ENCODE data around the gene NOP9. TPM values are rescaled to one million over a fixed set of nuclear protein-coding genes. Genes with fewer than 3 reads are reported as not detected.

Gene NOP9
- total and polyA plus RNA-seq, 2 donors: 7.9 to 14.9 TPM

- H3K36me3 ChIP-seq (ENCODE audit: control insufficient read depth in 2 of 2, insufficient read depth in 2 of 2, low read length in 1 of 2): no peaks in the 10 kb centered on the region
- H3K4me1 ChIP-seq (ENCODE audit: control insufficient read depth in 2 of 2, insufficient read depth in 2 of 2, low read length in 2 of 2): peaks cover 0 to 26% of the 10 kb centered on the region in 2 donors
- H3K9me3 ChIP-seq (ENCODE audit: control insufficient read depth in 2 of 2, insufficient read depth in 1 of 2, low read length in 1 of 2): no peaks in the 10 kb centered on the region
- no peak overlapping the region for H3K27ac ChIP-seq (ENCODE audit: low read depth in 1 of 2, low read length in 1 of 2)
- no peaks in the 10 kb centered on the region for H3K27me3 ChIP-seq (ENCODE audit: control insufficient read depth in 2 of 2, insufficient read depth in 1 of 2, low read length in 1 of 2)
- H3K4me3 ChIP-seq (ENCODE audit: low read length in 2 of 2): no peak overlapping the region
- WGBS: 68% methylated on average over 11 of the region's 11 CpGs
- no peak for DNase-seq (ENCODE audit: low read depth in 6 of 9, low spot score in 9 of 9)
Measured at GRCh38 chr14:24277606-24278321, 21.9 kb upstream of the NOP9 start.

GRCh38 chr14:24278424-24278823, 21.2 kb upstream of the NOP9 start:
- no peak overlapping the region for H3K4me3 ChIP-seq (ENCODE audit: low read length in 2 of 2)
- no peak overlapping the region for H3K27ac ChIP-seq (ENCODE audit: low read depth in 1 of 2, low read length in 1 of 2)

GRCh38 chr14:24279301-24280186, 20.1 kb upstream of the NOP9 start:
- H3K4me3 ChIP-seq (ENCODE audit: low read length in 2 of 2): no peak overlapping the region
- no peak overlapping the region for H3K27ac ChIP-seq (ENCODE audit: low read depth in 1 of 2, low read length in 1 of 2)
- peaks cover 0 to 17% of the 10 kb centered on the region in 2 donors for H3K4me1 ChIP-seq (ENCODE audit: control insufficient read depth in 2 of 2, insufficient read depth in 2 of 2, low read length in 2 of 2)
- peak in 1 of 9 donors; percentile 35 for DNase-seq (ENCODE audit: low read depth in 6 of 9, low spot score in 9 of 9)
- no peaks in the 10 kb centered on the region for H3K36me3 ChIP-seq (ENCODE audit: control insufficient read depth in 2 of 2, insufficient read depth in 2 of 2, low read length in 1 of 2)
- WGBS: 76% methylated on average over 11 of the region's 11 CpGs
- no peaks in the 10 kb centered on the region for H3K27me3 ChIP-seq (ENCODE audit: control insufficient read depth in 2 of 2, insufficient read depth in 1 of 2, low read length in 1 of 2)
- H3K9me3 ChIP-seq (ENCODE audit: control insufficient read depth in 2 of 2, insufficient read depth in 1 of 2, low read length in 1 of 2): no peaks in the 10 kb centered on the region

More at GRCh38 chr14:24278424-24278823, 21.2 kb upstream of the NOP9 start:
- Histone ChIP-seq H3K27me3 (ENCODE audit: control insufficient read depth in 2 of 2, insufficient read depth in 1 of 2, low read length in 1 of 2) (no peaks in the 10 kb centered on the region), H3K36me3 (ENCODE audit: control insufficient read depth in 2 of 2, insufficient read depth in 2 of 2, low read length in 1 of 2) (no peaks in the 10 kb centered on the region), H3K4me1 (ENCODE audit: control insufficient read depth in 2 of 2, insufficient read depth in 2 of 2, low read length in 2 of 2) (peaks cover 0 to 26% of the 10 kb centered on the region in 2 donors), H3K9me3 (ENCODE audit: control insufficient read depth in 2 of 2, insufficient read depth in 1 of 2, low read length in 1 of 2) (no peaks in the 10 kb centered on the region)
- no peak for DNase-seq (ENCODE audit: low read depth in 6 of 9, low spot score in 9 of 9)
- 98% methylated on average over 5 of the region's 5 CpGs for WGBS

- Histone ChIP-seq H3K36me3 (ENCODE audit: control insufficient read depth in 2 of 2, insufficient read depth in 2 of 2, low read length in 1 of 2) (no peaks in the 10 kb centered on the region), H3K27me3 (ENCODE audit: control insufficient read depth in 2 of 2, insufficient read depth in 1 of 2, low read length in 1 of 2) (no peaks in the 10 kb centered on the region), H3K9me3 (ENCODE audit: control insufficient read depth in 2 of 2, insufficient read depth in 1 of 2, low read length in 1 of 2) (no peaks in the 10 kb centered on the region), H3K4me3 (ENCODE audit: low read length in 2 of 2) (no peak overlapping the region), H3K4me1 (ENCODE audit: control insufficient read depth in 2 of 2, insufficient read depth in 2 of 2, low read length in 2 of 2) (peaks cover 0 to 17% of the 10 kb centered on the region in 2 donors), H3K27ac (ENCODE audit: low read depth in 1 of 2, low read length in 1 of 2) (no peak overlapping the region)
- DNase-seq (ENCODE audit: low read depth in 6 of 9, low spot score in 9 of 9): no peak
- 98% methylated on average over 6 of the region's 6 CpGs for WGBS
Measured at GRCh38 chr14:24280797-24281460, 18.7 kb upstream of the NOP9 start.

GRCh38 chr14:24281636-24282035, 18.0 kb upstream of the NOP9 start:
- Histone ChIP-seq H3K27ac (ENCODE audit: low read depth in 1 of 2, low read length in 1 of 2) (no peak overlapping the region), H3K9me3 (ENCODE audit: control insufficient read depth in 2 of 2, insufficient read depth in 1 of 2, low read length in 1 of 2) (no peaks in the 10 kb centered on the region)
- 97% methylated on average over 7 of the region's 7 CpGs for WGBS

GRCh38 chr14:24282736-24283135, 16.9 kb upstream of the NOP9 start:
- H3K27me3 ChIP-seq (ENCODE audit: control insufficient read depth in 2 of 2, insufficient read depth in 1 of 2, low read length in 1 of 2): no peaks in the 10 kb centered on the region
- no peak for DNase-seq (ENCODE audit: low read depth in 6 of 9, low spot score in 9 of 9)
- no peak overlapping the region for H3K27ac ChIP-seq (ENCODE audit: low read depth in 1 of 2, low read length in 1 of 2)
- peaks cover 0 to 14% of the 10 kb centered on the region in 2 donors for H3K4me1 ChIP-seq (ENCODE audit: control insufficient read depth in 2 of 2, insufficient read depth in 2 of 2, low read length in 2 of 2)
- 93% methylated on average over 3 of the region's 3 CpGs for WGBS
- no peaks in the 10 kb centered on the region for H3K36me3 ChIP-seq (ENCODE audit: control insufficient read depth in 2 of 2, insufficient read depth in 2 of 2, low read length in 1 of 2)
- H3K9me3 ChIP-seq (ENCODE audit: control insufficient read depth in 2 of 2, insufficient read depth in 1 of 2, low read length in 1 of 2): no peaks in the 10 kb centered on the region
- no peak overlapping the region for H3K4me3 ChIP-seq (ENCODE audit: low read length in 2 of 2)

More at GRCh38 chr14:24281636-24282035, 18.0 kb upstream of the NOP9 start:
- Histone ChIP-seq H3K27me3 (ENCODE audit: control insufficient read depth in 2 of 2, insufficient read depth in 1 of 2, low read length in 1 of 2) (no peaks in the 10 kb centered on the region), H3K4me3 (ENCODE audit: low read length in 2 of 2) (no peak overlapping the region), H3K36me3 (ENCODE audit: control insufficient read depth in 2 of 2, insufficient read depth in 2 of 2, low read length in 1 of 2) (no peaks in the 10 kb centered on the region), H3K4me1 (ENCODE audit: control insufficient read depth in 2 of 2, insufficient read depth in 2 of 2, low read length in 2 of 2) (peaks cover 0 to 17% of the 10 kb centered on the region in 2 donors)
- DNase-seq (ENCODE audit: low read depth in 6 of 9, low spot score in 9 of 9): no peak

GRCh38 chr14:24283796-24284460, 15.7 kb upstream of the NOP9 start:
- DNase-seq (ENCODE audit: low read depth in 6 of 9, low spot score in 9 of 9): no peak
- H3K9me3 ChIP-seq (ENCODE audit: control insufficient read depth in 2 of 2, insufficient read depth in 1 of 2, low read length in 1 of 2): no peaks in the 10 kb centered on the region
- H3K36me3 ChIP-seq (ENCODE audit: control insufficient read depth in 2 of 2, insufficient read depth in 2 of 2, low read length in 1 of 2): no peaks in the 10 kb centered on the region
- 97% methylated on average over 5 of the region's 5 CpGs for WGBS
- H3K4me1 ChIP-seq (ENCODE audit: control insufficient read depth in 2 of 2, insufficient read depth in 2 of 2, low read length in 2 of 2): peaks cover 0 to 10% of the 10 kb centered on the region in 2 donors
- no peaks in the 10 kb centered on the region for H3K27me3 ChIP-seq (ENCODE audit: control insufficient read depth in 2 of 2, insufficient read depth in 1 of 2, low read length in 1 of 2)
- no peak overlapping the region for H3K27ac ChIP-seq (ENCODE audit: low read depth in 1 of 2, low read length in 1 of 2)
- no peak overlapping the region for H3K4me3 ChIP-seq (ENCODE audit: low read length in 2 of 2)

GRCh38 chr14:24284501-24285035, 15.1 kb upstream of the NOP9 start:
- Histone ChIP-seq H3K4me3 (ENCODE audit: low read length in 2 of 2) (no peak overlapping the region), H3K27ac (ENCODE audit: low read depth in 1 of 2, low read length in 1 of 2) (no peak overlapping the region), H3K27me3 (ENCODE audit: control insufficient read depth in 2 of 2, insufficient read depth in 1 of 2, low read length in 1 of 2) (no peaks in the 10 kb centered on the region), H3K36me3 (ENCODE audit: control insufficient read depth in 2 of 2, insufficient read depth in 2 of 2, low read length in 1 of 2) (peaks cover 0 to 4% of the 10 kb centered on the region in 2 donors), H3K9me3 (ENCODE audit: control insufficient read depth in 2 of 2, insufficient read depth in 1 of 2, low read length in 1 of 2) (no peaks in the 10 kb centered on the region), H3K4me1 (ENCODE audit: control insufficient read depth in 2 of 2, insufficient read depth in 2 of 2, low read length in 2 of 2) (peaks cover 0 to 3% of the 10 kb centered on the region in 2 donors)
- DNase-seq (ENCODE audit: low read depth in 6 of 9, low spot score in 9 of 9): no peak
- 91% methylated on average over 11 of the region's 11 CpGs for WGBS
